Forelimb muscle (tissue), 1 donor: ENCODE measurements around the gene ATP2A1. TPM values are rescaled to one million over a fixed set of nuclear protein-coding genes. Genes with fewer than 3 reads are reported as not detected.
"Not testable (repeated sequence)": the region's sequence is repeated elsewhere in the genome, so short reads cannot be mapped to it uniquely, and the experiment has no call there.

ENCODE experiments used
- DNase-seq: peaks from one replicate; pipeline ENCODE4 v3.0.0-alpha.2; 2013; ENCODE audit warnings: low read depth
- polyA plus RNA-seq: library from polyadenylated mRNA; unstranded; fragments of 120-200 nt; gene quantifications from one replicate; pipeline ENCODE4 v1.2.1, GENCODE V29; 2013; ENCODE audit not compliant: insufficient read length

ATP2A1 gene
- polyA plus RNA-seq, 1 donor = 688 TPM

- not testable (repeated sequence) for DNase-seq
Observed at GRCh38 chr16:28881565-28881964, 3.3 kb downstream of the ATP2A1 start.

GRCh38 chr16:28882551-28883160 lies 4.4 kb downstream of the ATP2A1 start:
- DNase-seq = no peak

GRCh38 chr16:28883221-28883996 lies 5.1 kb downstream of the ATP2A1 start:
- DNase-seq = no peak

- DNase-seq = no peak
Observed at GRCh38 chr16:28884045-28884444, 5.8 kb downstream of the ATP2A1 start.

GRCh38 chr16:28886945-28887344 lies 8.7 kb downstream of the ATP2A1 start:
- no peak for DNase-seq

- not testable (repeated sequence) for DNase-seq
Observed at GRCh38 chr16:28890355-28890754, 12.1 kb downstream of the ATP2A1 start.

GRCh38 chr16:28891964-28892890 lies 13.9 kb downstream of the ATP2A1 start:
- no peak for DNase-seq

- DNase-seq = no peak
Observed at GRCh38 chr16:28893291-28893690, 15.0 kb downstream of the ATP2A1 start.

- DNase-seq = no peak
Observed at GRCh38 chr16:28895609-28896008, 17.3 kb downstream of the ATP2A1 start.

GRCh38 chr16:28897826-28898225 lies 19.5 kb downstream of the ATP2A1 start:
- DNase-seq = no peak

GRCh38 chr16:28898266-28898665 lies 20.0 kb downstream of the ATP2A1 start:
- no peak for DNase-seq

GRCh38 chr16:28898942-28899341 lies 20.7 kb downstream of the ATP2A1 start:
- no peak for DNase-seq

GRCh38 chr16:28899882-28900590 lies 21.7 kb downstream of the ATP2A1 start:
- DNase-seq = no peak

- no peak for DNase-seq
Observed at GRCh38 chr16:28900601-28901000, 22.3 kb downstream of the ATP2A1 start.

GRCh38 chr16:28901862-28902261 lies 23.6 kb downstream of the ATP2A1 start:
- no peak for DNase-seq

- no peak for DNase-seq
Observed at GRCh38 chr16:28902909-28903308, 24.6 kb downstream of the ATP2A1 start.

GRCh38 chr16:28903344-28904042 lies 25.2 kb downstream of the ATP2A1 start:
- DNase-seq = no peak

GRCh38 chr16:28904363-28904762 lies 26.1 kb downstream of the ATP2A1 start:
- no peak for DNase-seq

- DNase-seq = no peak
Observed at GRCh38 chr16:28904828-28905227, 26.5 kb downstream of the ATP2A1 start.

- DNase-seq = no peak
Observed at GRCh38 chr16:28905229-28905754, 27.0 kb downstream of the ATP2A1 start.
